Renal cortex interstitium (tissue), 11 donors: ENCODE data around the gene RYK. TPM values are rescaled to one million over a fixed set of nuclear protein-coding genes. Genes with fewer than 3 reads are reported as not detected.
"Not testable (repeated sequence)": the region's sequence is repeated elsewhere in the genome, so short reads cannot be mapped to it uniquely, and the experiment has no call there.

ENCODE experiments used
- DNase-seq, 11 donors: peaks; one replicate each; pipeline ENCODE4 v3.0.0-alpha.2; 2013; ENCODE audit warnings: low read depth in 9 of 11, low spot score in 4 of 11; ENCODE audit errors: extremely low read depth in 1 of 11
- polyA plus RNA-seq, 3 donors: library from polyadenylated mRNA; unstranded; fragments of 120-200 nt; gene quantifications; one replicate each; pipeline ENCODE4 v1.2.1, GENCODE V29; 2013; ENCODE audit not compliant: insufficient read length in 3 of 3

RYK gene
- polyA plus RNA-seq, 3 donors = 92.1 to 102 (median 92.9) TPM

GRCh38 chr3:134276086-134276485, 25.4 kb upstream of the RYK start:
- DNase-seq = no peak

GRCh38 chr3:134275110-134275509, 24.5 kb upstream of the RYK start:
- DNase-seq = not testable (repeated sequence)

GRCh38 chr3:134274571-134274970, 23.9 kb upstream of the RYK start:
- DNase-seq = no peak

GRCh38 chr3:134267996-134268395, 17.3 kb upstream of the RYK start:
- no peak for DNase-seq

GRCh38 chr3:134260987-134261386, 10.3 kb upstream of the RYK start:
- DNase-seq = no peak

- DNase-seq = no peak
Measured at GRCh38 chr3:134258761-134259347, 8.2 kb upstream of the RYK start.

GRCh38 chr3:134255404-134255803, 4.7 kb upstream of the RYK start:
- no peak for DNase-seq

- DNase-seq = no peak
Measured at GRCh38 chr3:134253475-134254226, 3.0 kb upstream of the RYK start.

- DNase-seq = no peak
Measured at GRCh38 chr3:134252766-134253165, 2.1 kb upstream of the RYK start.

GRCh38 chr3:134251731-134252391, 1.2 kb upstream of the RYK start:
- DNase-seq = no peak

GRCh38 chr3:134249935-134250716, 533 bp downstream of the RYK start:
- DNase-seq = peak in 9 of 11 donors; percentile 26 to 44 (median 35)

GRCh38 chr3:134249296-134249841, 1.3 kb downstream of the RYK start:
- no peak for DNase-seq

GRCh38 chr3:134244921-134245320, 5.7 kb downstream of the RYK start:
- DNase-seq = no peak

GRCh38 chr3:134242649-134243617, 7.7 kb downstream of the RYK start:
- DNase-seq = no peak

- DNase-seq = no peak
Measured at GRCh38 chr3:134239538-134239937, 11.1 kb downstream of the RYK start.

- DNase-seq = no peak
Measured at GRCh38 chr3:134237454-134238145, 13.1 kb downstream of the RYK start.

GRCh38 chr3:134236505-134237170, 14.0 kb downstream of the RYK start:
- no peak for DNase-seq
